Panc1 (cell line): ENCODE measurements around the gene HBP1. TPM values are rescaled to one million over a fixed set of nuclear protein-coding genes. Genes with fewer than 3 reads are reported as not detected.
A peak's percentile ranks its signal among the peaks of the same experiment; 100 is the strongest.

Experiments used
- ATAC-seq: fragments of 200-7000 bp; cut with Tn5 transposase; 2 replicates; pipeline ENCODE4 v1.9.1; 2020; ENCODE audit warnings: mild to moderate bottlenecking, moderate library complexity
- BruUV-seq: library from RNA; stranded (reverse); fragments of 400-500 nt; replicated peaks from 2 replicates; lab custom pipeline; 2021; lab: Mats Ljungman, UMichigan
- CTCF ChIA-PET: fragments of 300-600 bp; sonication (Branson Sonifier 250); formaldehyde crosslinking; loops from one replicate; lab custom pipeline; 2022; ENCODE audit warnings: antibody characterized with exemption; lab: Charles Lee
- POLR2A ChIA-PET: fragments of 300-600 bp; sonication (Branson Sonifier 250); formaldehyde crosslinking; loops from one replicate; lab custom pipeline; 2022; ENCODE audit warnings: antibody characterized with exemption; lab: Charles Lee
- DNase-seq: peaks from one replicate; pipeline ENCODE4 v3.0.0-alpha.2; 2010; ENCODE audit warnings: low read depth, low spot score
- H3K27ac ChIP-seq: 2 replicates; pipeline ENCODE4 v1.5.1; 2011; ENCODE audit warnings: mild to moderate bottlenecking, low read length, inconsistent platforms
- H3K27me3 ChIP-seq: fragments of 200-500 bp; sonication (Bioruptor generic); 2 replicates; pipeline ENCODE4 v1.6.0; 2014; ENCODE audit warnings: low read length, inconsistent platforms; ENCODE audit not compliant: control insufficient read depth, insufficient read depth
- H3K36me3 ChIP-seq: fragments of 200-500 bp; sonication (Bioruptor generic); 2 replicates; pipeline ENCODE4 v1.5.1; 2014; ENCODE audit warnings: inconsistent platforms, mild to moderate bottlenecking, low read length, moderate library complexity; ENCODE audit not compliant: control insufficient read depth, insufficient read depth
- H3K4me1 ChIP-seq: 2 replicates; pipeline ENCODE4 v1.5.1; 2011; ENCODE audit warnings: inconsistent platforms, mild to moderate bottlenecking, low read length, moderate library complexity; ENCODE audit not compliant: control insufficient read depth, insufficient read depth
- H3K4me3 ChIP-seq, 2 experiments: 2 replicates each; pipeline ENCODE4 v1.5.1; 2011 to 2012; ENCODE audit warnings: low read depth in 2 of 2, low read length in 2 of 2, mild to moderate bottlenecking in 2 of 2, inconsistent platforms in 1 of 2, moderate library complexity in 1 of 2
- H3K9me3 ChIP-seq: fragments of 200-500 bp; sonication (Bioruptor generic); 2 replicates; pipeline ENCODE4 v1.5.1; 2014; ENCODE audit warnings: low read depth, mild to moderate bottlenecking, inconsistent platforms, low read length, moderate library complexity; ENCODE audit not compliant: control insufficient read depth, insufficient read depth
- CTCF ChIP-seq: fragments of 450-650 bp; IDR thresholded peaks from 2 replicates; pipeline ENCODE4 v1.5.1; 2017; ENCODE audit warnings: mild to moderate bottlenecking
- POLR2AphosphoS5 ChIP-seq: IDR thresholded peaks from 2 replicates; pipeline ENCODE4 v1.6.1; 2012; ENCODE audit warnings: mild to moderate bottlenecking, low read depth, low read length, moderate library complexity
- REST ChIP-seq, 2 experiments: IDR thresholded peaks; 2 replicates each; pipeline ENCODE4 v1.6.1; 2011 to 2012; ENCODE audit warnings: low read depth in 2 of 2, control low read depth in 1 of 2, low read length in 1 of 2, mild to moderate bottlenecking in 1 of 2, moderate library complexity in 1 of 2; ENCODE audit not compliant: insufficient read depth in 1 of 2
- SIN3A ChIP-seq: IDR thresholded peaks from 2 replicates; pipeline ENCODE4 v1.6.1; 2012; ENCODE audit warnings: low read depth, mild to moderate bottlenecking, low read length, moderate library complexity, borderline replicate concordance; ENCODE audit not compliant: insufficient read depth
- TCF7L2 ChIP-seq: IDR thresholded peaks from 2 replicates; pipeline ENCODE4 v1.6.1; 2011; ENCODE audit warnings: mild to moderate bottlenecking, low read depth, low read length, inconsistent platforms
- in situ Hi-C: cut with HindIII; loops from 2 replicates; pipeline ENCODE4 v1.10.0; 2016; ENCODE audit warnings: low sequenced_read_pairs, low pct_unique_long_range_greater_than_20kb
- intact Hi-C: fragments of 100-400 bp; cut with micrococcal nuclease; formaldehyde crosslinking; loops from one replicate; pipeline ENCODE4 v1.10.0; 2022; ENCODE audit not compliant: unreplicated experiment
- total RNA-seq: library from RNA; stranded (reverse); gene quantifications from one replicate; pipeline ENCODE4 v1.2.1, GENCODE V29; 2021; ENCODE audit not compliant: unreplicated experiment

HBP1 gene
- total RNA-seq, 1 experiment from 2014 or later: 28.1 TPM

GRCh38 chr7:107166736-107167426 lies 1.9 kb upstream of the HBP1 start:
- H3K4me3 ChIP-seq: peak overlapping the region; percentile 79 to 89; a peak in 3 of 4 replicates
- ChIA-PET POLR2A (no interaction called here), CTCF (interaction anchor here (1.5 kb wide), 1 partner anchor 18 kb away, joined by 3 read pairs; no protein-coding TSS in a partner anchor)
- H3K4me1 ChIP-seq: peaks cover 6% of the 10 kb centered on the region; the same call in 1 of the 2 replicates
- no TSS peak for BruUV-seq
- intact Hi-C loops: no loop called here
- TF ChIP-seq REST (IDR thresholded peaks at IDR 0.05; ENCODE audit: insufficient read depth in 1 of 2, low read depth in 2 of 2, low read length in 1 of 2): no peak
- no peak for TF ChIP-seq TCF7L2
- TF ChIP-seq CTCF: no peak
- TF ChIP-seq SIN3A: no peak
- no peak for TF ChIP-seq POLR2AphosphoS5
- H3K27me3 ChIP-seq: peaks cover 17% of the 10 kb centered on the region
- ATAC-seq: no peak
- in situ Hi-C loops: no loop called here
- DNase-seq: no peak
- no peaks in the 10 kb centered on the region for H3K36me3 ChIP-seq
- no peak overlapping the region for H3K27ac ChIP-seq
- no peaks in the 10 kb centered on the region for H3K9me3 ChIP-seq

GRCh38 chr7:107167483-107168232 lies 1.1 kb upstream of the HBP1 start:
- TF ChIP-seq CTCF (peak; percentile 32; the same call in 1 of the 2 replicates), TCF7L2 (no peak)
- BruUV-seq: no TSS peak
- POLR2A ChIA-PET: interaction anchor here (0.7 kb wide), 2 partner anchors 16 to 413 kb away, joined by 10 read pairs; no protein-coding TSS in a partner anchor
- no peak for ATAC-seq
- in situ Hi-C loops: no loop called here
- Histone ChIP-seq H3K27me3 (peaks cover 17% of the 10 kb centered on the region), H3K4me3 (peak overlapping the region; percentile 79 to 89), H3K4me1 (peaks cover 6% of the 10 kb centered on the region; the same call in 1 of the 2 replicates), H3K9me3 (no peaks in the 10 kb centered on the region), H3K27ac (peak overlapping the region; percentile 69), H3K36me3 (no peaks in the 10 kb centered on the region)
- intact Hi-C loops: no loop called here
- peak; percentile 63 for DNase-seq
- CTCF ChIA-PET: interaction anchor here (0.6 to 1.5 kb wide), 3 partner anchors 19 to 988 kb away, joined by 3 to 9 read pairs (median 3); no protein-coding TSS in a partner anchor
